Measurements from ENCODE around the gene ZNF324.

ZNF324 gene

DNA sequence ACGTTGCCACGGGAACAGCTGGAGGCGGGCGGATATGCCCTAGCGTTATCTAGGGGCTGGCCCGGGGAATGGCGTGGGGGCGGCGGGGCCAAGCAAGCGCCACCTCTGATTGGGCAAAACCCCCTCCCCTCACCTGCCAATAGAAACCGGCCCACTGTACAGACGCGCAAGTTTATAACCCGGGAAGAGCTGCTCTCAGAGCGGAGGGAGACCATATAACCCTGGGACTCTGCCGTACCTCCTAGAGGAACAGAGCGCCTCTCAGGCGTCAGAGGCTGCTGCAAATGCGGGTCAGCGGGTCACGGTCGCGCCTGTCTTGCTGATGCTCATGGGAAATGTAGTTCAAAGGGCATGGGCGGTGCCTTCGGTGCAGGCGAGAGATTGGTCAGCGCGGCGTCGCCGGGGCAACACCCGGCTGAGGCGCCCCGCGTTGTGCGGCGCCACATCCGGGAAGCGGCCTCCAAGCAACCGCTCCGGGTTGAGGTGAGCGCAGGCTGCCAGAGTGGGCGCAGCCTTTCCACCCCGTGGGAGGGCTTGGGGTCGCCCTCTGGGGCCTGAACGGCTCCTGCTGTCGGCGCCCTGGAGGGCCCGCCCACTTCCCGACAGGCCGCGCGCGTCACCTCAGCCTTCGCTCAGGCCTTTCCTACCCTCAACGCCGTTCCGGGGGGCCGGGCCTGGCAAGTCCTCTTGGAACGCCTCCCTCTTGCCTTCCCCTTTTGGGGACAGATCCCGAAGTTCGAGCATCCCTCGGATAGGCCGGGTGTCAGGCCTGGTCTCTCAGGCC, 9.0 kb downstream of the ZNF324 start, which contains the start of gene ZNF446:
TSS of gene ZNF446 (plus strand) at position 639 of the 784 bp plus-strand sequence. CDS start 867 bp downstream, outside the sequence.
- peak within 1 kb of the TSS; percentile 66 for H3K4me3 ChIP-seq (ENCODE audit: low read depth, low read length)
- TF ChIP-seq, protein P1, sequence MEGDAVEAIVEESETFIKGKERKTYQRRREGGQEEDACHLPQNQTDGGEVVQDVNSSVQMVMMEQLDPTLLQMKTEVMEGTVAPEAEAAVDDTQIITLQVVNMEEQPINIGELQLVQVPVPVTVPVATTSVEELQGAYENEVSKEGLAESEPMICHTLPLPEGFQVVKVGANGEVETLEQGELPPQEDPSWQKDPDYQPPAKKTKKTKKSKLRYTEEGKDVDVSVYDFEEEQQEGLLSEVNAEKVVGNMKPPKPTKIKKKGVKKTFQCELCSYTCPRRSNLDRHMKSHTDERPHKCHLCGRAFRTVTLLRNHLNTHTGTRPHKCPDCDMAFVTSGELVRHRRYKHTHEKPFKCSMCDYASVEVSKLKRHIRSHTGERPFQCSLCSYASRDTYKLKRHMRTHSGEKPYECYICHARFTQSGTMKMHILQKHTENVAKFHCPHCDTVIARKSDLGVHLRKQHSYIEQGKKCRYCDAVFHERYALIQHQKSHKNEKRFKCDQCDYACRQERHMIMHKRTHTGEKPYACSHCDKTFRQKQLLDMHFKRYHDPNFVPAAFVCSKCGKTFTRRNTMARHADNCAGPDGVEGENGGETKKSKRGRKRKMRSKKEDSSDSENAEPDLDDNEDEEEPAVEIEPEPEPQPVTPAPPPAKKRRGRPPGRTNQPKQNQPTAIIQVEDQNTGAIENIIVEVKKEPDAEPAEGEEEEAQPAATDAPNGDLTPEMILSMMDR (IDR thresholded peaks at IDR 0.05; ENCODE audit: low read depth, low read length): no peak

DNA sequence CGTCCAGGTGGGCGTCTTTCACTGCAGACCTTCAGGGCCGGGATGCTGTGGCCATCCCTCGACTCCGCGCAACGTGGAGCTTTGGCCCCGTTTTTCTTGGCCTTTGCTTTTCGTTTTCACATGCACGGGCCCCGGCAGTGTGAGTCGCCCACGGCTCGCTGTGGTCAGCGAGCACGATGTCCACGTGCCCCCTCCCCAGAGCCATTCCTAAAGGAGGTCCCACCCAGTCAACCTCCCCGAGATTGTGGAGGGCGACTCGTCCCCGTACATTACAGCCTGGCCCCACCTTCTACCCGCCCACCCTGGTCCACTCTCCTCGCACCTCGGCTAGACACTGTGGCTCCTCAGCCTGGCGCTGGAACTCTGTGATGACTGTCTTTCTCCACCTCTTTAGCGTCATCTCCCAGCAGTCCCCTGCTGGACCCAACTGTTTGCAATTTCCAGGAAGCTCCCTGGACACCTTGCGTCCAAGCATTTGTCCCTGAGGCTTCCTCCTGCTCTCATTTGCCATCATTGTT, 9.7 kb downstream of the ZNF324 start:
- peak overlapping the region; percentile 66 for H3K4me3 ChIP-seq (ENCODE audit: low read depth, low read length)
- TF ChIP-seq, protein P1 (IDR thresholded peaks at IDR 0.05; ENCODE audit: low read depth, low read length): no peak

DNA sequence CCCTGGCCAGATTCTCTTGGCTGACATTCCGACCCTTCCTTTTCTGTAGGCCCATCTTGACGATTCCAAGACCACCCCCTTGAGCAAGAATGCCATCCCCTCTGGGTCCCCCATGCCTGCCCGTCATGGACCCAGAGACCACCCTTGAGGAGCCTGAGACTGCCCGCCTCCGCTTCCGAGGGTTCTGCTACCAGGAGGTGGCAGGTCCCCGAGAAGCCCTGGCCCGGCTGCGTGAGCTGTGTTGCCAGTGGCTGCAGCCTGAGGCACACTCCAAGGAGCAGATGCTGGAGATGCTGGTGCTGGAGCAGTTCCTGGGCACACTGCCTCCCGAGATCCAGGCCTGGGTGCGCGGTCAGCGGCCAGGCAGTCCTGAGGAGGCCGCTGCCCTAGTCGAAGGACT, 10.2 kb downstream of the ZNF324 start:
- TF ChIP-seq, protein P1 (IDR thresholded peaks at IDR 0.05; ENCODE audit: low read depth, low read length): no peak
- H3K4me3 ChIP-seq (ENCODE audit: low read depth, low read length): peak overlapping the region; percentile 66

DNA sequence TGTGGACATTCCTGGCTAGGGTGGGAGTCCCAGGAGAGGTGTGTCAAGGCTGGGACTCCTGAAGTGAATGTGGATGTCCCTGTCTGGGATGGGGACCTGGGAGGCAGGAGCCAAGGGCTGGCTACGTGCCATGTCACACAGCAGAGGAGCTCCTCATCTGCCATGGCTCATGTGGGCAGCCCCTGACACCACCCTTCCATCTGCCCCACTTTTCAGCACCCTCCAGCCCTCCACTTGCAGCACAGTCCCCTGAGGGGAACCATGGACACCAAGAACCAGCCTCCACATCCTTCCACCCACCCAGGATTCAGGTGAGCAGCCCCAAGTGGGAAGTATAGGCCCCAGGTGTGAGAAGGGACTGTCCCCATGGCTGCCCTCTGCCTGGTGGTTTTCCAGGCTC, 11.0 kb downstream of the ZNF324 start:
- TF ChIP-seq, protein P1 (IDR thresholded peaks at IDR 0.05; ENCODE audit: low read depth, low read length): no peak
- no peak overlapping the region for H3K4me3 ChIP-seq (ENCODE audit: low read depth, low read length)

DNA sequence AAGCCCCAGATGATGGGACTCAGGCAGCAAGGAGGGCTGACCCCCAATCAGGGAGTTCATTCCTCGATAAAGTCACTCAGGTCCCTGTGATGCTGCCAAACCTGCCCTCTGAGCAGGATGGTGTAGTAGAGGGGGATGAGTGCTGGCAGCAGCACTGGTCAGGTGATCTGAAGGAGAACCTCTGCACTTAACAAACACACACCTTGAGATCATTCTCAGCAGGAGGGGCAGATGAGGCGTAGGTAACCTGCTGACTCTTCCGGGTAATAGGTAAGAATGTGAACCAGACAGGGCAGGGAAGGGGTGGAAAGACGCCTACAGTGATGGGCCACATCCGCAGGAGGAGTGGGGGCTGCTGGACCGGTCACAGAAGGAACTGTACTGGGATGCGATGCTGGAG, 12.4 kb downstream of the ZNF324 start:
- no peak overlapping the region for H3K4me3 ChIP-seq (ENCODE audit: low read depth, low read length)
- TF ChIP-seq, protein P1 (IDR thresholded peaks at IDR 0.05; ENCODE audit: low read depth, low read length): no peak

DNA sequence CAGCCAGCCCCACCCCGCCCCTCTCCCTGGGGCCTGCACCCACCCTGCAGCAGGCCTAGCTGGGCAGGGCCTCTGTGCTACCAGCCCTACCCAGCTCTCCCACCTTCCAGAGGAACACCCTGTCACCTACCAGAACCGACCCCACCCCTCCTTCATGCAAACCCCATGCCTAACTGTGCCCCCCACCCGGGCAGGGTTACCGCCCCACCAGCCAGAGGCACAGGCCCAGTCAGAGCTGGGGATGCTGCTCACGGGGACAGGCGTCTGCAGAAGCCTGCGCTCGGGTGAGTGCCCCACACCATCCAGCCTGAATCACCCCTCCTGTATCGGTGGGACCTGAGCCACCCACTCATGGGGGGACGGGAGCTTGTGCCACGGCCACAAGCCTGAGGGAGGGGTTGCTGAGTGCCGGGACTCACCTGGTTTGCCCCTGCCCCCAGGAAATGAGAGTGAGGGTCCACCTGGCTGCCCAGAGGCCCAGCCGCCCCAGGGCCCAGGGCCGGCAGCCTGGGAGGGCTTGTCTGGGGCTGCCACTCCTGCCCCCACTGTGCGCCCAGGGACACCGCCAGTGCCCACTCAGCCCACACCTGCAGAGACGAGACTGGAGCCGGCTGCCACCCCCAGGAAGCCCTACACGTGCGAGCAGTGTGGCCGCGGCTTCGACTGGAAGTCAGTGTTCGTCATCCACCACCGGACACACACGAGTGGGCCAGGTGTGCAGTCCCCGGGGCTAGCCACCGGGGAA, 13.0 kb downstream of the ZNF324 start:
- TF ChIP-seq, protein P1 (IDR thresholded peaks at IDR 0.05; ENCODE audit: low read depth, low read length): no peak
- no peak overlapping the region for H3K4me3 ChIP-seq (ENCODE audit: low read depth, low read length)

DNA sequence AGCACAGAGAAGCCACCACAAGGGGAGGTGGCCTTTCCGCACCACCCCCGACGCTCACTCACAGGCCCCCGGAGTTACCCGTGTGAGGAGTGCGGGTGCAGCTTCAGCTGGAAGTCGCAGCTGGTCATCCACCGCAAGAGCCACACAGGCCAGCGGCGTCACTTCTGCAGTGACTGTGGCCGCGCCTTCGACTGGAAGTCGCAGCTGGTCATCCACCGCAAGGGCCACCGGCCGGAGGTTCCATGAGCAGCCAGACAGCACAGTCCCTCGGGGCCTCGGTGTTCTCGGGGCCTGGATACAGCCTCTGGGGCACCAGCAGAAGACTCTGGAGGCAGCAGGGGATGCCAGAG, 13.6 kb downstream of the ZNF324 start:
- H3K4me3 ChIP-seq (ENCODE audit: low read depth, low read length): no peak overlapping the region
- TF ChIP-seq, protein P1 (IDR thresholded peaks at IDR 0.05; ENCODE audit: low read depth, low read length): no peak

Data from WI38 (cell line).